DMS53 (cell line): Measurements from ENCODE around the gene ANKDD1B.
A peak's percentile ranks its signal among the peaks of the same experiment; 100 is the strongest.

Experiments used
- DNase-seq: peaks from one replicate; lab custom pipeline; 2025; lab: John Stamatoyannopoulos, UW

ANKDD1B gene

DNA sequence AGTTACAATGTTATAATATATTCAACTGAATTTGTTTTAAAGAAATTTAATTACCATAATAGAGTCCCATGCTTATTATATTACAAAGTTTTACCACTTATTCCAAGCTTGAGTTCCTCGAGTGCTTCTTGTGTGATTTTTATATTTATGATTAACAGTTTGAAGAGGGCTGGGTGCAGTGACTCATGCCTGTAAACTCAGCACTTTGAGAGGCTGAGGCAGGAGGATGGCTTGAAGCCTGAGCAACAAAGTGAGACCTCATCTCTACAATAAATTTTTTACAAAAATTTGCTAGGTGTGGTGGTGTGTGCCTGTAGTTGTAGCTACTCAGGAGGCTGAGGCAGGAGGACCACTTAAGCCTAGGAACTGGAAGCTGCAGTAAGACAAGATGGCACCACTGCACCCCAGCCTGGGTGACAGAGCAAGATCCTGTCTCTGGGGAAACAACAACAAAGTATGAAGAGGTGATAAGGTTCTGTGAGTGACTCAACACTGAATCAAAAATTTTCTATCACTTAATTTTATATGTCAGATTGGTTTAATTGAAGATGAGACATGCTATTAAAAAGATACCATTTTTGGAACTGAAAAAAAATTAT is 96.8 kb downstream of the ANKDD1B start:
- DNase-seq, result peak; percentile 56

DNA sequence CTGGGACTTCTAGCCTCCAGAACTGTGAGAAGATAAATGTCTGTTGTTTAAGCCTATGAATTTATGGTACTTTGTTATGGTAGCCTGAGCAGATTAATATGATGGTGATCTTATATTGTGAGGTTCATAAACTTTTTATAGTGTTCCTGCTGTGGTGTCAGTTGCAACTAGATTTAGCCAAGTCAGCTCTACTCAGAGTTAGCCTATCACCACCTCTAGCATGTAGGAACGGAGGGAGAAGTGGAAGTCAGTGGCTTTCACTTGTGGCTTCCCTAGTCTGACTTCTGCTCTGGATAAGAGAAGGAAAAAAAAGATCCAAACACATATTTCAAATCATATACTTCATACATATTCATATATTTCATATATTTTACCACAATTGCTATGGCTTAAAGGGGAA is 99.4 kb downstream of the ANKDD1B start:
- no peak for DNase-seq

DNA sequence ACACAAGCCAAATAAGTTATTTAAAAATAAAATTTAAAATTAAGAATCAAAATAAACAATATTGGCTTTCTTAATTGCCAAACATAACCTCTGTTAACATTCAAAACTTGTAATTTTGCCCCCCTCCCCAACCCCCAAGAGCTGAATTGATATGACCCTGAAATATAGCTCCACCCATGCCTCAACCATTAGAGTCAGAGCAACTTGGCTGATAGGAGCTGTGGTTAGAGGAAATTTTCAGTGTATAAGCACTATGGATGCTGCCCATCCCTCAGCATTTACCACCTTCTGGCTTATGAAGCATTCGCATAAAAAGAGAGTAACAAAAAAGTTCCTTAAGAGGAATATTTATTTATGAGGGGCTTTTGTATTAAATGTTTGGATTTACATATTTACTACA is 99.9 kb downstream of the ANKDD1B start:
- no peak for DNase-seq

DNA sequence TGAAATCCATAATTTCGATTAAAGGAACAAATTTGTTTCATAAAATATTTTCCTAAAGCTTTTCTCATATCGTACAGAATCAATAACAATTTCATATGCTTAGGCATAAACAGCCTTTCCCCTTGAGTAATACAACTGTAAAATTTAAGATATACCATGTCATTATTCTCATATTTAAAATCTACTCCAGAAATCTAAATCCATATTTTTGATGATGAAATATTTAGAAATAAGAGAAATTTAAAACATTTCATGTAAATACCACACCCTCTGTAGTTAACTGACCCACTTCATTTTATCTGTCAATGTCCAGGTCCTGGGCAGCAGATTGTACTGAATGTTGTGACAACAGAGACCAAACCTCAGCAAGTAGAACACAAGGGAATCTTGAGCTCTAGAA is 100.8 kb downstream of the ANKDD1B start:
- DNase-seq, result no peak

DNA sequence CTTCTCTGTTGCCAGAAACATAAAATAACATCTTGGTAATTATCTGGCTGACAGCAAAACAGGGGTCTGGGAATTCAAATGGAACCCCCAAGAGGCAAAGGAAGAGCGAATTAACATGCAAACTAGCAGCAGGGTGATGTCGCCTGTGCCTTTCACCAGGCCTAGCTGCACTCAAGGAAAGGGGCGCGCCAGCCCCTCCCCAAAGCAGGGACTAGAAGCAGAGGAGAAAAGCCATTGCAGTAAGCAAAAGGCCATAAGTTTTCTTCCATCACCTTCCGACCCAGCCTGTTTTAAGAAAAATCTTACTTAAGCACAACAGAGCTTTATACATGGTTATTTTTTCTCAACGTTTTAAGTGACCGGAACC is 105.4 kb downstream of the ANKDD1B start:
- no peak for DNase-seq

DNA sequence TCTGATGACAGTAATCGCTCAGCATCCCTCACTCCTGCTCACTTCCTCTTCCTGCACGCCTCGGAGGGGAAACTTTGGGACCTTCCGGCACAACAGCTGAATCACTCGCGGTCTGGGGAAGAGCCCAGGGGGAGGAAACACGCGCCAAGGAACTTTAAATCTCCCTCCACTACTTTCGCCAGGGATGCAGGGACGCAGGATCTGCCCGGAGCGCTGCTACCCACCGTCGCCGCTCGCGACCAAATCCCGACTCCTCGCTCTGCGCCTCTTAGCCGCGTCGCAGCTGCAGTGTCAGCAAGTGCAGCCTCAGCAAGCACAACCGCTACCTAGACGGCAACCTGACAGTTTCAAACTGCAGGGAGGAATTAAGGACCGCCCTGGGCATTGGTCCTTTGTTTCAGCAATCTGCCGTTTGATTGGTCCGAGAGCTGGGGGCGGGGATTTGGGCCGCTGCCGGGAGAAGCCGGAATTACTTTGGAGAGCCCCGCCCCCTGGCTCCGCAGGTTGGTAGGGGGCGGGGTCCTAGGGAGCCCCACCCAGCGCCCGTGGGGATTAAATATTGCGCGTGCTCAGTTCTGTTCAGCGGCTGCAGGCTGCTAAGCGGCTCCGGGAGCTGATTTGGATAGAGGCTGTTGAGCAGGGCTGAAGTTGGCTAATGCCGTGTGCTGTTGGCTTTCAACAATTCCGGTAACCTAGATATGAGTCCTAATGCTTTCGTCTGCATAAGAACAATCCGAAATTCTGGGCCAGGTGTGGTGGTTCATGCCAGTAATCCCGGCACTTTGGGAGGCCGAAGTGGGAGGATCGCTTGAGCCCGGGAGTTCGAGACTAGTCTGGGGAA is 106.0 kb downstream of the ANKDD1B start, which contains the start of gene POC5:
Gene POC5 (minus strand): TSS at position 356 of the 841 bp plus-strand sequence. CDS start 4,500 bp downstream, outside the sequence.
- DNase-seq, result peak; percentile 99

DNA sequence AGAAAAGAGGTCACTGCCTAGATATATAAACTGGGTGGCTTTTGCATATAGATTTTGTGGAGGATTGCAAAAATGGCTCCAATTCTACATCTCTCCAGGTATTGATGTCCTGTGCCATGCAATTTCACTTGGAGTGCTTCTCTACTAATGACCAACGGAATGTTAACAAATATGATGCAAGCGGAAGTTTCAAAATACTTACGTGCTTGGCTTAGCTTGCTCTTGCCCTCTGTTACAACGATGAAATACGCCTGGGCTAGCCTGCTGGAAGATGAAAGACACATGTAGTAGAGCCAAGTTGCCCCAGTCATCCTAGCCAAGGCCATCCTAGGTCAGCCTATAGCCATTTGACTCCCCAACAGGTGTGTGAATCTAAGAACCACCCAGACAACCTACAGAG is 109.6 kb downstream of the ANKDD1B start:
- no peak for DNase-seq
